Neural cell (in vitro differentiated cells): ENCODE results near the gene THAP4. TPM values are rescaled to one million over a fixed set of nuclear protein-coding genes. Genes with fewer than 3 reads are reported as not detected.

Source experiments
- H2AFZ ChIP-seq: fragments of 200-600, 300-800 bp; sonication (generic), shearing (Covaris generic); 2 replicates; pipeline ENCODE4 v1.6.0; 2014; ENCODE audit warnings: low read depth, mild to moderate bottlenecking, antibody characterized with exemption, low read length, moderate library complexity
- H3F3A ChIP-seq: fragments of 200-600 bp; shearing (Covaris generic); 2 replicates; pipeline ENCODE4 v1.6.1; 2016; ENCODE audit warnings: mild to moderate bottlenecking, moderate library complexity, mixed read lengths, antibody characterized with exemption, low read length; ENCODE audit not compliant: insufficient read depth, poor library complexity, severe bottlenecking
- H3K27ac ChIP-seq: fragments of 200-600, 300-800 bp; sonication (generic), shearing (Covaris generic); 2 replicates; pipeline ENCODE4 v1.5.1; 2014; ENCODE audit warnings: mild to moderate bottlenecking, low read length, moderate library complexity
- H3K27me3 ChIP-seq: fragments of 300-800, 200-600 bp; sonication (generic), shearing (Covaris generic); 2 replicates; pipeline ENCODE4 v1.6.0; 2014; ENCODE audit warnings: mild to moderate bottlenecking, low read depth, low read length, moderate library complexity; ENCODE audit not compliant: insufficient read depth
- H3K36me3 ChIP-seq: fragments of 300-800, 200-600 bp; sonication (generic), shearing (Covaris generic); 2 replicates; pipeline ENCODE4 v1.5.1; 2014; ENCODE audit warnings: mild to moderate bottlenecking, antibody characterized with exemption, low read length, moderate library complexity; ENCODE audit not compliant: insufficient read depth
- H3K4me2 ChIP-seq: fragments of 300-800, 200-600 bp; sonication (generic), shearing (Covaris generic); 2 replicates; pipeline ENCODE4 v1.6.0; 2014; ENCODE audit warnings: mild to moderate bottlenecking, low read length
- H3K4me3 ChIP-seq: fragments of 300-800, 200-600 bp; sonication (generic), shearing (Covaris generic); 2 replicates; pipeline ENCODE4 v1.5.1; 2014; ENCODE audit warnings: mild to moderate bottlenecking, low read length, moderate library complexity
- H3K79me2 ChIP-seq: fragments of 200-600 bp; shearing (Covaris generic); replicated peaks from 2 replicates; pipeline ENCODE4 v1.6.0; 2014; ENCODE audit warnings: mild to moderate bottlenecking, low read length, moderate library complexity; ENCODE audit not compliant: insufficient read depth
- H3K9ac ChIP-seq: fragments of 300-800, 200-600 bp; sonication (generic), shearing (Covaris generic); 2 replicates; pipeline ENCODE4 v1.6.1; 2016; ENCODE audit warnings: mild to moderate bottlenecking, low read length, mixed read lengths
- H3K9me2 ChIP-seq: fragments of 200-600 bp; shearing (Covaris generic); 2 replicates; pipeline ENCODE4 v1.6.1; 2016; ENCODE audit warnings: mild to moderate bottlenecking, low read length, mixed read lengths; ENCODE audit not compliant: insufficient read depth
- H3K9me3 ChIP-seq: fragments of 200-600, 300-800 bp; sonication (generic), shearing (Covaris generic); 2 replicates; pipeline ENCODE4 v1.6.1; 2016; ENCODE audit warnings: mild to moderate bottlenecking, mixed run types, low read length, moderate library complexity, mixed read lengths
- H4K20me1 ChIP-seq: fragments of 200-600 bp; shearing (Covaris generic); 2 replicates; pipeline ENCODE4 v1.6.1; 2016; ENCODE audit warnings: mild to moderate bottlenecking, mixed run types; ENCODE audit not compliant: insufficient read depth
- CTCF ChIP-seq: fragments of 450-650 bp; IDR thresholded peaks from 2 replicates; pipeline ENCODE4 v1.5.1; 2014; ENCODE audit warnings: antibody characterized with exemption, mild to moderate bottlenecking, moderate library complexity; ENCODE audit not compliant: poor library complexity, severe bottlenecking
- EP300 ChIP-seq: fragments of 450-650 bp; conservative IDR thresholded peaks from 2 replicates; pipeline ENCODE4 v1.6.1; 2014; ENCODE audit warnings: antibody characterized with exemption, mild to moderate bottlenecking, moderate library complexity; ENCODE audit not compliant: poor library complexity, severe bottlenecking
- EZH2 ChIP-seq: fragments of 200-600, 300-800 bp; shearing (Covaris generic), sonication (generic); IDR thresholded peaks from 2 replicates; pipeline ENCODE4 v1.6.1; 2014; ENCODE audit warnings: antibody characterized with exemption, low read length, borderline replicate concordance, mild to moderate bottlenecking; ENCODE audit not compliant: insufficient read depth, poor library complexity, severe bottlenecking
- MXI1 ChIP-seq: fragments of 450-650 bp; conservative IDR thresholded peaks from 2 replicates; pipeline ENCODE4 v1.6.1; 2014; ENCODE audit warnings: antibody characterized with exemption, mild to moderate bottlenecking; ENCODE audit not compliant: poor library complexity, severe bottlenecking
- POLR2AphosphoS5 ChIP-seq: IDR thresholded peaks from 2 replicates; pipeline ENCODE4 v1.6.1; 2012
- RAD21 ChIP-seq: fragments of 450-650 bp; conservative IDR thresholded peaks from 2 replicates; pipeline ENCODE4 v1.6.1; 2014; ENCODE audit warnings: antibody characterized with exemption, mild to moderate bottlenecking, moderate library complexity
- REST ChIP-seq: IDR thresholded peaks from 2 replicates; pipeline ENCODE4 v1.6.1; 2012; ENCODE audit warnings: borderline replicate concordance
- SMC3 ChIP-seq: fragments of 450-650 bp; conservative IDR thresholded peaks from 2 replicates; pipeline ENCODE4 v1.6.1; 2014; ENCODE audit warnings: antibody characterized with exemption, mild to moderate bottlenecking, moderate library complexity; ENCODE audit not compliant: poor library complexity
- TAF1 ChIP-seq: IDR thresholded peaks from 2 replicates; pipeline ENCODE4 v1.6.1; 2012; ENCODE audit warnings: low read depth
- polyA plus RNA-seq: library from polyadenylated mRNA; depleted of rRNA; stranded (reverse); fragments of >200 nt; gene quantifications from 2 replicates; pipeline ENCODE4 v1.2.3, GENCODE V29; 2014

Gene THAP4
- polyA plus RNA-seq, 1 donor from 2014 or later: 30.8 TPM

GRCh38 chr2:241660593-241661213, 23.7 kb upstream of the THAP4 start:
- no peaks in the 10 kb centered on the region for H3K79me2 ChIP-seq
- H3K36me3 ChIP-seq: no peaks in the 10 kb centered on the region
- no peak overlapping the region for H3K27ac ChIP-seq
- H3F3A ChIP-seq: no peaks in the 10 kb centered on the region
- no peak overlapping the region for H3K9ac ChIP-seq
- no peak overlapping the region for H3K4me2 ChIP-seq
- H2AFZ ChIP-seq: no peak overlapping the region
- H3K9me3 ChIP-seq: no peaks in the 10 kb centered on the region
- H3K9me2 ChIP-seq: no peaks in the 10 kb centered on the region
- no peaks in the 10 kb centered on the region for H3K27me3 ChIP-seq
- no peak overlapping the region for H3K4me3 ChIP-seq
- TF ChIP-seq POLR2AphosphoS5 (no peak), SMC3 (no peak), EP300 (no peak), TAF1 (no peak), RAD21 (no peak), MXI1 (no peak), CTCF (no peak), REST (no peak), EZH2 (no peak)
- no peaks in the 10 kb centered on the region for H4K20me1 ChIP-seq

- Histone ChIP-seq H3K4me2 (no peak overlapping the region), H3K9me3 (no peaks in the 10 kb centered on the region), H3K27ac (no peak overlapping the region), H4K20me1 (no peaks in the 10 kb centered on the region), H3K9ac (no peak overlapping the region), H3K9me2 (no peaks in the 10 kb centered on the region), H3F3A (no peaks in the 10 kb centered on the region), H3K79me2 (no peaks in the 10 kb centered on the region), H3K27me3 (no peaks in the 10 kb centered on the region), H3K4me3 (no peak overlapping the region), H2AFZ (no peak overlapping the region), H3K36me3 (no peaks in the 10 kb centered on the region)
- TF ChIP-seq POLR2AphosphoS5 (no peak), EP300 (no peak), CTCF (peak; percentile 72), RAD21 (peak; percentile 72), SMC3 (peak; percentile 77), EZH2 (no peak), REST (no peak), MXI1 (no peak), TAF1 (no peak)
These were observed 22.3 kb upstream of the THAP4 start for GRCh38 chr2:241659150-241659739.
